A673 (cell line): ENCODE data around the gene ARHGEF4. TPM values are rescaled to one million over a fixed set of nuclear protein-coding genes. Genes with fewer than 3 reads are reported as not detected.
A peak's percentile ranks its signal among the peaks of the same experiment; 100 is the strongest.

ENCODE experiments used
- BruUV-seq: library from RNA; stranded (reverse); fragments of 400-500 nt; replicated peaks from 2 replicates; lab custom pipeline; 2021; lab: Mats Ljungman, UMichigan
- CTCF ChIA-PET: fragments of 300-600 bp; sonication (Branson Sonifier 250); formaldehyde crosslinking; loops from one replicate; lab custom pipeline; 2022; ENCODE audit warnings: antibody characterized with exemption; lab: Charles Lee
- POLR2A ChIA-PET: fragments of 300-600 bp; sonication (Branson Sonifier 250); formaldehyde crosslinking; loops from one replicate; lab custom pipeline; 2022; ENCODE audit warnings: antibody characterized with exemption; ENCODE audit not compliant: low non-redundant PET; lab: Charles Lee
- DNase-seq: peaks from one replicate; pipeline ENCODE4 v3.0.0-alpha.2; 2015; ENCODE audit warnings: low spot score
- H3K27ac ChIP-seq: fragments of 200-600 bp; sonication (generic); 2 replicates; pipeline ENCODE4 v1.5.1; 2016; ENCODE audit warnings: mixed run types, low read depth, mild to moderate bottlenecking, mixed read lengths, antibody characterized with exemption, low read length; ENCODE audit not compliant: poor library complexity, severe bottlenecking
- H3K27me3 ChIP-seq: fragments of 200-600 bp; sonication (generic); replicated peaks from 2 replicates; pipeline ENCODE4 v1.6.1; 2017; ENCODE audit warnings: mixed run types, low read depth, mild to moderate bottlenecking, mixed read lengths, antibody characterized with exemption, low read length; ENCODE audit not compliant: insufficient read depth, poor library complexity
- H3K36me3 ChIP-seq: fragments of 200-600 bp; sonication (generic); 2 replicates; pipeline ENCODE4 v1.6.1; 2016; ENCODE audit warnings: mixed run types, mild to moderate bottlenecking, mixed read lengths, antibody characterized with exemption, low read length; ENCODE audit not compliant: insufficient read depth, poor library complexity, severe bottlenecking
- H3K4me1 ChIP-seq: fragments of 200-600 bp; sonication (generic); 2 replicates; pipeline ENCODE4 v1.6.1; 2017; ENCODE audit warnings: mixed run types, mild to moderate bottlenecking, mixed read lengths, antibody characterized with exemption, low read length; ENCODE audit not compliant: insufficient read depth, poor library complexity, severe bottlenecking
- H3K4me3 ChIP-seq: fragments of 200-600 bp; sonication (generic); 2 replicates; pipeline ENCODE4 v1.5.1; 2016; ENCODE audit warnings: low read depth, mixed run types, mild to moderate bottlenecking, mixed read lengths, low read length; ENCODE audit not compliant: poor library complexity, severe bottlenecking
- H3K9me3 ChIP-seq: fragments of 200-600 bp; sonication (generic); 2 replicates; pipeline ENCODE4 v1.6.1; 2016; ENCODE audit warnings: mixed run types, low read depth, mild to moderate bottlenecking, mixed read lengths, antibody characterized with exemption, low read length; ENCODE audit not compliant: poor library complexity, severe bottlenecking
- CTCF ChIP-seq: fragments of 300-800, 200-600 bp; sonication (generic); conservative IDR thresholded peaks from 2 replicates; pipeline ENCODE4 v1.5.1; 2017; ENCODE audit warnings: low read depth, mild to moderate bottlenecking, antibody characterized with exemption, low read length, moderate library complexity, mixed read lengths
- EZH2 ChIP-seq: fragments of 200-600 bp; sonication (generic); IDR thresholded peaks from 2 replicates; pipeline ENCODE4 v1.6.1; 2017; ENCODE audit warnings: borderline replicate concordance, low read depth, mild to moderate bottlenecking, mixed read lengths, antibody characterized with exemption, low read length; ENCODE audit not compliant: poor library complexity, severe bottlenecking
- intact Hi-C: fragments of 100-400 bp; cut with micrococcal nuclease; formaldehyde crosslinking; loops from one replicate; pipeline ENCODE4 v1.10.0; 2022; ENCODE audit not compliant: unreplicated experiment
- total RNA-seq: library from RNA; stranded (reverse); gene quantifications from 2 replicates; pipeline ENCODE4 v1.2.3, GENCODE V29; 2021

Gene ARHGEF4
- total RNA-seq, 1 experiment from 2014 or later, result 2.1 TPM

- intact Hi-C loops, result no loop called here
- Histone ChIP-seq H3K27ac (peak within 1 kb of the TSS; percentile 94), H3K9me3 (no peaks in the 10 kb centered on the region), H3K27me3 (no peaks in the 10 kb centered on the region), H3K4me1 (no peaks in the 10 kb centered on the region), H3K4me3 (peak within 1 kb of the TSS; percentile 78), H3K36me3 (peaks cover 13% of the 10 kb centered on the region)
- DNase-seq, result peak; percentile 94
- BruUV-seq, result no TSS peak
- CTCF ChIA-PET, result no interaction called here
- POLR2A ChIA-PET, result no interaction called here
- TF ChIP-seq EZH2 (no peak), CTCF (no peak)
These were observed 256.4 kb downstream of the ARHGEF4 start, which contains the start of gene FAM168B for GRCh38 chr2:131093006-131093695. Gene FAM168B (minus strand): TSS chr2:131093460. CDS start chr2:131082646, 10,814 bp downstream.

GRCh38 chr2:131093696-131094462 lies 257.2 kb downstream of the ARHGEF4 start:
- peaks cover 6% of the 10 kb centered on the region for H3K36me3 ChIP-seq
- peak overlapping the region; percentile 78 for H3K4me3 ChIP-seq
- ChIA-PET CTCF (no interaction called here), POLR2A (no interaction called here)
- intact Hi-C loops, result no loop called here
- H3K27me3 ChIP-seq, result no peaks in the 10 kb centered on the region
- peak overlapping the region; percentile 94 for H3K27ac ChIP-seq
- TF ChIP-seq CTCF, result no peak
- TF ChIP-seq EZH2, result no peak
- DNase-seq, result no peak
- no peaks in the 10 kb centered on the region for H3K4me1 ChIP-seq
- TSS peak; percentile 99 for BruUV-seq
- H3K9me3 ChIP-seq, result no peaks in the 10 kb centered on the region

GRCh38 chr2:131094463-131095281 lies 258.0 kb downstream of the ARHGEF4 start:
- Histone ChIP-seq H3K9me3 (no peaks in the 10 kb centered on the region), H3K36me3 (no peaks in the 10 kb centered on the region), H3K27ac (no peak overlapping the region), H3K4me3 (peak overlapping the region; percentile 78), H3K27me3 (no peaks in the 10 kb centered on the region), H3K4me1 (no peaks in the 10 kb centered on the region)
- BruUV-seq, result no TSS peak
- TF ChIP-seq CTCF, result no peak
- TF ChIP-seq EZH2, result no peak
- DNase-seq, result no peak
- intact Hi-C loops, result no loop called here
- ChIA-PET POLR2A (no interaction called here), CTCF (no interaction called here)
